Dendritic cell treated with granulocyte-macrophage colony-stimulating factor and Interleukin-4, amounts not matched to agents 40 ng/mL and 50 ng/mL, for 4 days (primary cell): ENCODE results near the gene SYT14.
"Not testable (repeated sequence)": the region's sequence is repeated elsewhere in the genome, so short reads cannot be mapped to it uniquely, and the experiment has no call there.

Source experiments
- H3K27ac Mint-ChIP-seq: one replicate; pipeline ENCODE4 v1.8.0; 2022; ENCODE audit warnings: mild to moderate bottlenecking, mixed read lengths
- H3K27me3 Mint-ChIP-seq: one replicate; pipeline ENCODE4 v1.8.0; 2022; ENCODE audit warnings: mild to moderate bottlenecking, mixed read lengths
- H3K36me3 Mint-ChIP-seq: one replicate; pipeline ENCODE4 v1.8.0; 2022; ENCODE audit warnings: low read depth, mixed read lengths
- H3K4me1 Mint-ChIP-seq: one replicate; pipeline ENCODE4 v1.8.0; 2022; ENCODE audit warnings: low read depth, mixed read lengths
- H3K4me3 Mint-ChIP-seq: one replicate; pipeline ENCODE4 v1.8.0; 2022; ENCODE audit warnings: mild to moderate bottlenecking, moderate library complexity, mixed read lengths
- H3K9me3 Mint-ChIP-seq: one replicate; pipeline ENCODE4 v1.8.0; 2022; ENCODE audit warnings: mixed read lengths
- intact Hi-C: fragments of 100-400 bp; cut with micrococcal nuclease; formaldehyde crosslinking; loops from one replicate; pipeline ENCODE4 v1.15.0; 2022

SYT14 gene

GRCh38 chr1:210076620-210077019 is 138.6 kb downstream of the SYT14 start:
- Mint-ChIP-seq H3K36me3 (no peaks in the 10 kb centered on the region), H3K27me3 (no peaks in the 10 kb centered on the region), H3K9me3 (no peaks in the 10 kb centered on the region), H3K4me1 (no peaks in the 10 kb centered on the region), H3K27ac (no peak overlapping the region), H3K4me3 (no peak overlapping the region)
- intact Hi-C loops: no loop called here

- Mint-ChIP-seq H3K36me3 (no peaks in the 10 kb centered on the region), H3K27ac (no peak overlapping the region), H3K27me3 (no peaks in the 10 kb centered on the region), H3K9me3 (no peaks in the 10 kb centered on the region), H3K4me3 (no peak overlapping the region), H3K4me1 (no peaks in the 10 kb centered on the region)
- intact Hi-C loops: no loop called here
These were observed 143.5 kb downstream of the SYT14 start for GRCh38 chr1:210081494-210081893.

GRCh38 chr1:210085359-210085758 is 147.3 kb downstream of the SYT14 start:
- intact Hi-C loops: no loop called here
- no peaks in the 10 kb centered on the region for H3K4me1 Mint-ChIP-seq

GRCh38 chr1:210087058-210087457 is 149.0 kb downstream of the SYT14 start:
- no peaks in the 10 kb centered on the region for H3K27me3 Mint-ChIP-seq
- H3K36me3 Mint-ChIP-seq: no peaks in the 10 kb centered on the region
- no peaks in the 10 kb centered on the region for H3K4me1 Mint-ChIP-seq

More at GRCh38 chr1:210085359-210085758, 147.3 kb downstream of the SYT14 start:
- H3K9me3 Mint-ChIP-seq: no peaks in the 10 kb centered on the region
- no peak overlapping the region for H3K4me3 Mint-ChIP-seq
- no peak overlapping the region for H3K27ac Mint-ChIP-seq
- no peaks in the 10 kb centered on the region for H3K36me3 Mint-ChIP-seq
- no peaks in the 10 kb centered on the region for H3K27me3 Mint-ChIP-seq

DNA sequence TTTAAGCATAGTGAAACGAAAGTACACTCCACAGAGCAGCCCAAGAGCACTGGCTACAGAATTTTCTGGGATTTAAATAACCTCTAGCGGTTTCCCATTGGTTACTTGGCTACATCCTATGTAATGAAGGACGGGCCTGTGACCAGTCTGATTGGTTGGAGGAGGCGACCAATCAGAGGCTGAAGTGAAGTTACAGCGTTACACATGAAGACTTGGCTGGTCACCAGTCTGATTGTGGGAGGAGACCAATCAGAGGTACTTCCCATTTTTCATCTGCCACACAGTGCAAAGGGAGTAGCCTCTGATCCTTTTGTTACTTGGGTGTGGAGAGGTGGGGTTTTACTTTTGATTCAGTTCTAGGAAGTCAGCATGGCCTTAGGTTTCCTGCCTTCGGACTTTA is 151.8 kb downstream of the SYT14 start:
- intact Hi-C loops: no loop called here
- no peak overlapping the region for H3K27ac Mint-ChIP-seq
- H3K9me3 Mint-ChIP-seq: no peaks in the 10 kb centered on the region
- H3K27me3 Mint-ChIP-seq: no peaks in the 10 kb centered on the region
- no peaks in the 10 kb centered on the region for H3K4me1 Mint-ChIP-seq
- no peaks in the 10 kb centered on the region for H3K36me3 Mint-ChIP-seq
- H3K4me3 Mint-ChIP-seq: no peak overlapping the region

More at GRCh38 chr1:210087058-210087457, 149.0 kb downstream of the SYT14 start:
- Mint-ChIP-seq H3K27ac (no peak overlapping the region), H3K4me3 (no peak overlapping the region), H3K9me3 (no peaks in the 10 kb centered on the region)
- intact Hi-C loops: no loop called here

DNA sequence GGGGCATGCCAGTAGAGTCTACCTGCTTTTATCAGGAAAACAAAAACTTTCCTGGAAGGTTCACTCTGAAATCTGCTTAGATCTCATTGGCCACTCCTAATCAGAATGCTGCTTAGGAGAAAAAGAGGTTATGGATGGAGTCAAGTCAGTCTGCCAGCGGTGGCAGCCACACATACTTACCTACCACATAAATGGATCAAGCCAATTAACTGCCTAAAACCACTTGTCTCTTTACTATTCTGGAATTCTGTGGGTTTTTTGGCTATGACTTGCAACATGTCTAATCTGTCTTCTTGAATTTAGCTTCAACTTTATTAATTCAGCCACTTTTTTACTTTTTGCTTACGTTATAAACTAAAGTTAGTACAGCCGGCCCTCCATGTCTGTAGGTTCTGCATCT is 154.3 kb downstream of the SYT14 start:
- no peaks in the 10 kb centered on the region for H3K9me3 Mint-ChIP-seq
- H3K27me3 Mint-ChIP-seq: no peaks in the 10 kb centered on the region
- intact Hi-C loops: no loop called here
- H3K4me3 Mint-ChIP-seq: no peak overlapping the region
- no peaks in the 10 kb centered on the region for H3K4me1 Mint-ChIP-seq
- H3K27ac Mint-ChIP-seq: no peak overlapping the region
- H3K36me3 Mint-ChIP-seq: no peaks in the 10 kb centered on the region

DNA sequence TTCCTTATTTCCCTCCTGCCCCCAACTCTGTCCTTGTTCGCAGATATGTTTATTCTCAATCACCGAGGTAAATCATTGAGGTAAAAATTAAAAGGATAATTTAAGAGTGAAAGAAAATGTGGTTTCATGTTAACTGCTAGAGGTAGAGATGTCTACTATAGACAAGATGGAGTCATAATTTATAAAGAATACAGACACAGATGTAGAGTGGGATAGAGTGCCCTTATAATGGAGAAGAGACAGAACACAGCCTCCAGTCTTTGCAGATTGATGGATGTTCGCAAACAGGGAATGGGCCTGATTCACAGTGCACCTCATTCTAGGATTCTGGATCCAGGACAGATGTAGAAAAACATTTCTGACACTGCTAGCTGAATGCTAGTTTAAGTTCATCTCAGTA is 155.4 kb downstream of the SYT14 start:
- no peak overlapping the region for H3K4me3 Mint-ChIP-seq
- intact Hi-C loops: no loop called here

DNA sequence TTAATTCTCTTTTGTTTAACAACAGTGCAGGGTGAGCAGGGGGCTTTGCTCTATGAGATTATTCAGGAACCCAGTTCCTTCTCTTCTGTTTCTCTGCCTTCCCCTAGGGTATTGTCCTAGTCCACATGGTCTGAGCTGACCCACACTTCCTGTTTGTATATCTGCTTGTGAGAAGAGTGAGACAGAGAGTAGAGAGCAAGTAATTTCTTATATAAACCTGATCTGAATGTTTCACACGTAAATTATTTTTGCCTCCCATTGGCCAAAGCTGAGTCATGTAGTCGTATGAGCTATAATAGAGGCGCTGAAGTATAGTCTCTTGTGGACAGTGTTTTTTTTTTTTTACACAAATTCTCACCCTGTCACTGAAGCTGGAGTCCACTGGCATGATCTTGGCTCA is 160.3 kb downstream of the SYT14 start:
- Mint-ChIP-seq H3K9me3 (no peaks in the 10 kb centered on the region), H3K27ac (no peak overlapping the region), H3K4me3 (no peak overlapping the region), H3K4me1 (no peaks in the 10 kb centered on the region), H3K36me3 (no peaks in the 10 kb centered on the region), H3K27me3 (no peaks in the 10 kb centered on the region)
- intact Hi-C loops: no loop called here

More for the DNA sequence above, 155.4 kb downstream of the SYT14 start:
- no peaks in the 10 kb centered on the region for H3K4me1 Mint-ChIP-seq
- no peaks in the 10 kb centered on the region for H3K9me3 Mint-ChIP-seq
- H3K27ac Mint-ChIP-seq: no peak overlapping the region
- H3K27me3 Mint-ChIP-seq: no peaks in the 10 kb centered on the region
- H3K36me3 Mint-ChIP-seq: no peaks in the 10 kb centered on the region

GRCh38 chr1:210099921-210100320 is 161.9 kb downstream of the SYT14 start:
- no peaks in the 10 kb centered on the region for H3K36me3 Mint-ChIP-seq
- intact Hi-C loops: no loop called here
- H3K4me1 Mint-ChIP-seq: no peaks in the 10 kb centered on the region
- no peaks in the 10 kb centered on the region for H3K9me3 Mint-ChIP-seq
- no peak overlapping the region for H3K27ac Mint-ChIP-seq
- no peak overlapping the region for H3K4me3 Mint-ChIP-seq
- no peaks in the 10 kb centered on the region for H3K27me3 Mint-ChIP-seq

- Mint-ChIP-seq H3K4me1 (no peaks in the 10 kb centered on the region), H3K27me3 (no peaks in the 10 kb centered on the region), H3K27ac (no peak overlapping the region), H3K4me3 (no peak overlapping the region), H3K9me3 (peaks cover 9% of the 10 kb centered on the region), H3K36me3 (no peaks in the 10 kb centered on the region)
- intact Hi-C loops: no loop called here
These were observed 166.1 kb downstream of the SYT14 start for GRCh38 chr1:210104103-210104502.

DNA sequence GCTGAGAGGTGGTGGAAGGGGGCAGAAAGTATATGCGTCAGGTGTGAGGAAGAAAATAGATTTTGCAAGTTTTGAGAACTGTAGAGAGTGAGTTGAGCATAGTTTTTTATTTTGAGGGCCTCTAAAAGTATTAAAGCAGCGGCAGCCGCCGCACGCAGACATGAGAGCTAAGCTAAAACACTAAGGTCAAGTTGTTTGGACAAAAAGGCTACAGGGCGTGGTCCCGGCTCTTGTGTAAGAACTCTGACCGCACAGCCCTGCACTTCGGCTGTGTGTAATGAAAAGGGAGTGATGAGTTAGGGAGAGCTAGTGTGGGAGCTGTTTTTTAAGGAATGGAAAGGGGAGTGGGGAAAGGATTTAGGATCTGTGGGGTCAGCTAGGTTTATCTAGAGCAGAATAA is 174.9 kb downstream of the SYT14 start:
- H3K27me3 Mint-ChIP-seq, intact Hi-C loops: not testable (repeated sequence)

GRCh38 chr1:210117198-210117597 is 179.2 kb downstream of the SYT14 start:
- no peaks in the 10 kb centered on the region for H3K4me1 Mint-ChIP-seq
- H3K4me3 Mint-ChIP-seq: no peak overlapping the region
- no peaks in the 10 kb centered on the region for H3K36me3 Mint-ChIP-seq
- no peaks in the 10 kb centered on the region for H3K9me3 Mint-ChIP-seq
- intact Hi-C loops: no loop called here
- H3K27me3 Mint-ChIP-seq: no peaks in the 10 kb centered on the region
- no peak overlapping the region for H3K27ac Mint-ChIP-seq

More for the DNA sequence above, 174.9 kb downstream of the SYT14 start:
- H3K27ac Mint-ChIP-seq, H3K4me1 Mint-ChIP-seq, H3K4me3 Mint-ChIP-seq, H3K36me3 Mint-ChIP-seq, H3K9me3 Mint-ChIP-seq: not testable (repeated sequence)

DNA sequence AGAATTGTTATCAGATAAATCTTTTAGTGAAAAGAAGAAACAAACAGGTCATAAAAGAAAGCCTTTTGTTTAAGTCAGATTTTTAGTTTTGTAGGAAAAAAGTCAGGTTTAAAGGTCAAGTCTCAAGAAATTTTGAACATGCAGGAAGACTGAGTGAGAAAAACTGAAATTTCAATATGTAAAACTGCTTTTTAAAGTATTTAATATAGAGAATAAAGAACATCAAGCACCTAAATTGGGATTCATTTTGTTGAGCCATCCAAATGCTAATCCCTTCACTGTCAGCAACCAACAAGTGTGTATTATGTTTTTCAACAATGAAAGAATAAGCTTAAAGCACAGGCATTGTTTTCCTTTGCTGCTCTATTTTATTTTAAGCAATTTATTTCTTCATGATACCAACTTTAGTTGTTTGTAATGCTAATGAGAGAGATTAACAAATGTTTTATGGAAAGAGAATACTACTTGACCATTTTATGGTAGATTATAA is 179.7 kb downstream of the SYT14 start:
- no peaks in the 10 kb centered on the region for H3K9me3 Mint-ChIP-seq
- H3K36me3 Mint-ChIP-seq: no peaks in the 10 kb centered on the region
- no peaks in the 10 kb centered on the region for H3K4me1 Mint-ChIP-seq
- H3K4me3 Mint-ChIP-seq: no peak overlapping the region
- intact Hi-C loops: no loop called here
- no peak overlapping the region for H3K27ac Mint-ChIP-seq
- no peaks in the 10 kb centered on the region for H3K27me3 Mint-ChIP-seq

GRCh38 chr1:210123383-210123782 is 185.4 kb downstream of the SYT14 start:
- Mint-ChIP-seq H3K36me3 (no peaks in the 10 kb centered on the region), H3K9me3 (no peaks in the 10 kb centered on the region), H3K4me1 (no peaks in the 10 kb centered on the region), H3K4me3 (no peak overlapping the region), H3K27ac (no peak overlapping the region), H3K27me3 (no peaks in the 10 kb centered on the region)
- intact Hi-C loops: no loop called here

GRCh38 chr1:210123924-210124589 is 186.0 kb downstream of the SYT14 start:
- H3K9me3 Mint-ChIP-seq: no peaks in the 10 kb centered on the region
- H3K4me1 Mint-ChIP-seq: no peaks in the 10 kb centered on the region
- no peak overlapping the region for H3K27ac Mint-ChIP-seq
- intact Hi-C loops: no loop called here
- no peaks in the 10 kb centered on the region for H3K36me3 Mint-ChIP-seq
- H3K27me3 Mint-ChIP-seq: no peaks in the 10 kb centered on the region
- no peak overlapping the region for H3K4me3 Mint-ChIP-seq
